ENCODE results near the gene HNF4A. TPM values are rescaled to one million over a fixed set of nuclear protein-coding genes. Genes with fewer than 3 reads are reported as not detected.

The HNF4A gene
- total and polyA plus RNA-seq, 2 of the 13 experiments (the other 11 are each of a cell fraction or from before 2014, with no cell fraction given), result 80.9 to 169 TPM

DNA sequence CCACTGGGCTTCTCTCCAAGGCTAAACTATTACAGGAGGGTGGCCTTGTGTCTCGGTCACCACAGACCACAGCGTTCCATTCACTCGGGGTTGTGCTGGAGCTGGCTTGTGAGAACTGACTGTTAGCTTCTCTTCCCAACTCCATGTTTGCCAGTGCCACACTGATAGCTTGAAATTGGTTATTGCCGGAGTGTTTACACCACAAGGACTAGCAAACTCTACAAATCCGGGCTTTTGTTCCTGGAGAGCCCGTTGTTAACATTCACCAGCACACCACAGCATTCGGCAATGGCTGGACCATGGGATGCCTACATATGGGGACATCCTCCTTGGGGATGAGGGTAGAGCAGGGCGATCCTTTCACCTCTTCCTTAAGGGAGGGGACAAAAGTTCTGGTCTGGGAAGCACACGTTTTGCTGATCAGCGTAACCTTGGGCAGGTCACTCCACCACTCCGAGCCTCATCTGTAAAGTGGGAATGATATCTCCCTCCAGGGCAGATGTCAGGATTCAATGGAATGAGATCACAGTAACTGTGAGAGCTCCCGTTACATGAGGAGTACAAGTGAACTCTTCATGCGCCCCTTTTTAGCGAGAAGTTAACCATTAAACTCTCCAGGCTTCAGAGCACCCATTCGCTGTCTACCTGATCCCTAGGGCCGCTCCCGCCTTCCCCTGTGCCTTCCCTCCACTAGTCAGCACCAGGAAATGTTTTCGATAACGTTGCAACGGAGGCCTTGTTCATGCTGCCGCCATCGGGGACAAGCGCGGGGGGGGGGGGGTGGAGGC lies 78.4 kb downstream of the HNF4A start (continued):
- TF ChIP-seq, protein P1, sequence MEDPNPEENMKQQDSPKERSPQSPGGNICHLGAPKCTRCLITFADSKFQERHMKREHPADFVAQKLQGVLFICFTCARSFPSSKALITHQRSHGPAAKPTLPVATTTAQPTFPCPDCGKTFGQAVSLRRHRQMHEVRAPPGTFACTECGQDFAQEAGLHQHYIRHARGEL (CRISPR knock-in tag; IDR thresholded peaks at IDR 0.05), result no peak
- peak; percentile 59 for TF ChIP-seq ZNF891 (CRISPR knock-in tag; IDR thresholded peaks at IDR 0.05)
- no peak for TF ChIP-seq HMGA1 (CRISPR knock-in tag; conservative IDR thresholded peaks at IDR 0.05)
- TF ChIP-seq NR2F2 (IDR thresholded peaks at IDR 0.05; ENCODE audit: borderline replicate concordance, low read depth), result peak; percentile 8; the same call in 1 of the 2 replicates
- TF ChIP-seq ZNF143 (CRISPR knock-in tag; IDR thresholded peaks at IDR 0.05), result 0 out of 2 replicates have a peak, but pooled peaks have one; percentile 25
- no peak for TF ChIP-seq HNF4G (IDR thresholded peaks at IDR 0.05; ENCODE audit: borderline replicate concordance, low read depth, low read length)
- peak; percentile 68; the same call in 1 of the 2 replicates for TF ChIP-seq HNF4G (CRISPR knock-in tag; IDR thresholded peaks at IDR 0.05; ENCODE audit: borderline replicate concordance, low read depth)
- peak; percentile 27; the same call in 1 of the 2 replicates for TF ChIP-seq HNF4A (CRISPR knock-in tag; IDR thresholded peaks at IDR 0.05)
- no peak for TF ChIP-seq PTBP1 (IDR thresholded peaks at IDR 0.05; ENCODE audit: low read depth, low read length, poor library complexity, severe bottlenecking)
- TF ChIP-seq SOX13 (IDR thresholded peaks at IDR 0.05), result no peak
- TF ChIP-seq SOX13 (CRISPR knock-in tag; conservative IDR thresholded peaks at IDR 0.05 in 1 of 2, IDR thresholded peaks at IDR 0.05 in 1 of 2), result peak; percentile 15 to 48; a peak in 2 of 4 replicates
- no peak for TF ChIP-seq ZNF530 (CRISPR knock-in tag; IDR thresholded peaks at IDR 0.05; ENCODE audit: low read depth)
- no peak for TF ChIP-seq ZNF296 (CRISPR knock-in tag; conservative IDR thresholded peaks at IDR 0.05)
- TF ChIP-seq ZNF232 (CRISPR knock-in tag; IDR thresholded peaks at IDR 0.05; ENCODE audit: borderline replicate concordance), result peak; percentile 81; the same call in 1 of the 2 replicates
- TF ChIP-seq SIX1 (CRISPR knock-in tag; IDR thresholded peaks at IDR 0.05; ENCODE audit: borderline replicate concordance), result 0 out of 2 replicates have a peak, but pooled peaks have one; percentile 12
- TF ChIP-seq, protein P2, sequence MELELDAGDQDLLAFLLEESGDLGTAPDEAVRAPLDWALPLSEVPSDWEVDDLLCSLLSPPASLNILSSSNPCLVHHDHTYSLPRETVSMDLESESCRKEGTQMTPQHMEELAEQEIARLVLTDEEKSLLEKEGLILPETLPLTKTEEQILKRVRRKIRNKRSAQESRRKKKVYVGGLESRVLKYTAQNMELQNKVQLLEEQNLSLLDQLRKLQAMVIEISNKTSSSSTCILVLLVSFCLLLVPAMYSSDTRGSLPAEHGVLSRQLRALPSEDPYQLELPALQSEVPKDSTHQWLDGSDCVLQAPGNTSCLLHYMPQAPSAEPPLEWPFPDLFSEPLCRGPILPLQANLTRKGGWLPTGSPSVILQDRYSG (CRISPR knock-in tag; IDR thresholded peaks at IDR 0.05), result no peak
- TF ChIP-seq ZNF136 (CRISPR knock-in tag; IDR thresholded peaks at IDR 0.05; ENCODE audit: low read depth), result 0 out of 2 replicates have a peak, but pooled peaks have one; percentile 5
- TF ChIP-seq NCOA5 (CRISPR knock-in tag; IDR thresholded peaks at IDR 0.05), result no peak
- TF ChIP-seq, protein P3, sequence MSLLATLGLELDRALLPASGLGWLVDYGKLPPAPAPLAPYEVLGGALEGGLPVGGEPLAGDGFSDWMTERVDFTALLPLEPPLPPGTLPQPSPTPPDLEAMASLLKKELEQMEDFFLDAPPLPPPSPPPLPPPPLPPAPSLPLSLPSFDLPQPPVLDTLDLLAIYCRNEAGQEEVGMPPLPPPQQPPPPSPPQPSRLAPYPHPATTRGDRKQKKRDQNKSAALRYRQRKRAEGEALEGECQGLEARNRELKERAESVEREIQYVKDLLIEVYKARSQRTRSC (CRISPR knock-in tag; IDR thresholded peaks at IDR 0.05; ENCODE audit: low read depth), result no peak
- TF ChIP-seq RBM22 (optimal IDR thresholded peaks at IDR 0.05; ENCODE audit: low read length), result peak; percentile 86
- TF ChIP-seq NBN (conservative IDR thresholded peaks at IDR 0.05), result no peak
- TF ChIP-seq MED1 (CRISPR knock-in tag; IDR thresholded peaks at IDR 0.05), result peak; percentile 59
- TF ChIP-seq, protein P4, sequence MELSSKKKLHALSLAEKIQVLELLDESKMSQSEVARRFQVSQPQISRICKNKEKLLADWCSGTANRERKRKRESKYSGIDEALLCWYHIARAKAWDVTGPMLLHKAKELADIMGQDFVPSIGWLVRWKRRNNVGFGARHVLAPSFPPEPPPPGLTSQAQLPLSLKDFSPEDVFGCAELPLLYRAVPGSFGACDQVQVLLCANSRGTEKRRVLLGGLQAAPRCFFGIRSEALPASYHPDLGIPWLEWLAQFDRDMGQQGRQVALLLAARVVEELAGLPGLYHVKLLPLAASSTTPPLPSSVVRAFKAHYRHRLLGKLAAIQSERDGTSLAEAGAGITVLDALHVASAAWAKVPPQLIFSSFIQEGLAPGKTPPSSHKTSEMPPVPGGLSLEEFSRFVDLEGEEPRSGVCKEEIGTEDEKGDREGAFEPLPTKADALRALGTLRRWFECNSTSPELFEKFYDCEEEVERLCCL (CRISPR knock-in tag; IDR thresholded peaks at IDR 0.05; ENCODE audit: borderline replicate concordance), result peak; percentile 25; the same call in 1 of the 2 replicates
- no peak for TF ChIP-seq HIVEP1 (CRISPR knock-in tag; IDR thresholded peaks at IDR 0.05)
